ENCODE measurements around the gene ATP2C1.

The ATP2C1 gene

GRCh38 chr3:130876594-130876993 is 17.3 kb upstream of the ATP2C1 start:
- no peak for TF ChIP-seq CTCF (IDR thresholded peaks at IDR 0.05)

GRCh38 chr3:130878464-130878863 is 15.4 kb upstream of the ATP2C1 start:
- no peak for TF ChIP-seq CTCF (IDR thresholded peaks at IDR 0.05)

GRCh38 chr3:130889416-130889946 is 4.4 kb upstream of the ATP2C1 start:
- no peak for TF ChIP-seq CTCF (IDR thresholded peaks at IDR 0.05)

GRCh38 chr3:130892759-130893375 is 1.0 kb upstream of the ATP2C1 start:
- peak; percentile 84 for TF ChIP-seq CTCF (IDR thresholded peaks at IDR 0.05)

- no peak for TF ChIP-seq CTCF (IDR thresholded peaks at IDR 0.05)
Measured at GRCh38 chr3:130894130-130894985, 474 bp downstream of the ATP2C1 start.

- TF ChIP-seq CTCF (IDR thresholded peaks at IDR 0.05) = no peak
Measured at GRCh38 chr3:130894986-130895280, 1.0 kb downstream of the ATP2C1 start.

- TF ChIP-seq CTCF (IDR thresholded peaks at IDR 0.05) = no peak
Measured at GRCh38 chr3:130895690-130896488, 2.0 kb downstream of the ATP2C1 start.

Measured in LNCAP (cell line).